Nephron progenitor cell (in vitro differentiated cells): ENCODE results near the gene RABEP1.

ENCODE experiments used
- DNase-seq: peaks from one replicate; pipeline ENCODE4 v3.0.0; 2021
- H3K27ac Mint-ChIP-seq: 2 replicates; pipeline ENCODE4 v1.8.0; 2021; ENCODE audit warnings: mild to moderate bottlenecking, moderate library complexity, mixed read lengths
- H3K27me3 Mint-ChIP-seq: 2 replicates; pipeline ENCODE4 v1.8.0; 2021; ENCODE audit warnings: mild to moderate bottlenecking, low read depth, mixed read lengths; ENCODE audit not compliant: poor library complexity
- H3K36me3 Mint-ChIP-seq: 2 replicates; pipeline ENCODE4 v1.8.0; 2021; ENCODE audit warnings: low read depth, mixed read lengths
- H3K4me1 Mint-ChIP-seq: 2 replicates; pipeline ENCODE4 v1.8.0; 2021; ENCODE audit warnings: mixed read lengths
- H3K4me3 Mint-ChIP-seq: 2 replicates; pipeline ENCODE4 v1.8.0; 2021; ENCODE audit warnings: mild to moderate bottlenecking, moderate library complexity, mixed read lengths
- H3K9me3 Mint-ChIP-seq: 2 replicates; pipeline ENCODE4 v1.8.0; 2021; ENCODE audit warnings: mild to moderate bottlenecking, moderate library complexity, mixed read lengths
- TF ChIP-seq, protein P1 (sequence below): fragments of 200-600 bp; sonication (generic); IDR thresholded peaks from 2 replicates; pipeline ENCODE4 v1.5.0; 2021; ENCODE audit warnings: antibody characterized with exemption

The RABEP1 gene

DNA sequence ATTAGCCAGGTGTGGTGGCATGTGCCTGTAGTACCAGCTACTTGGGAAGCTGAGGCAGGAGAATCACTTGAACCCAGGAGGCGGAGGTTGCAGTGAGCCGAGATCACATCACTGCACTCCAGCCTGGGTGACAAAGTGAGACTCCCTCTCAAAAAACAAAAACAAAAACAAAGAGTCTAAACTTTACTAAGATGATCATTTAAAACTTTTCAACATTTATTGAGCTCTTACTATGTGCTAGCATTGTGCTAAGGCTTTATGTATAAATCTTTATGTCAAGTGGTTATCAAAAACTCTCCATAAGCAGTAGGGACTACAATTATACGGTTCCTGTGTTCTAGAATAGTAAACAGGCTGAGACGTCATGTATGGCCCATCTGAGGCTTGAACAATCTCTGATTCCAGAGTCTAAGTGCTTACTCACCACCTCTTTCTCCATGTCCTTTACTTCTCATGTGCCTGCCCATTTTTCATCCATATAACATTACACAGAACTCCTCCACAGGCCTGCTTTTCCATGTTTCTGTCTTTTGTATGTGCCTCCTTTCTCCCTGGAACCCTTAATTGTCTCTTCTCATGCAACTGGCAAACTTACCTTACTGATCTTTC lies 70.7 kb downstream of the RABEP1 start:
- peaks cover 14% of the 10 kb centered on the region for H3K4me1 Mint-ChIP-seq
- no peak overlapping the region for H3K4me3 Mint-ChIP-seq
- H3K36me3 Mint-ChIP-seq, result peaks cover 61% of the 10 kb centered on the region
- no peak for DNase-seq
- H3K27me3 Mint-ChIP-seq, result no peaks in the 10 kb centered on the region
- no peaks in the 10 kb centered on the region for H3K9me3 Mint-ChIP-seq
- TF ChIP-seq, protein P1, sequence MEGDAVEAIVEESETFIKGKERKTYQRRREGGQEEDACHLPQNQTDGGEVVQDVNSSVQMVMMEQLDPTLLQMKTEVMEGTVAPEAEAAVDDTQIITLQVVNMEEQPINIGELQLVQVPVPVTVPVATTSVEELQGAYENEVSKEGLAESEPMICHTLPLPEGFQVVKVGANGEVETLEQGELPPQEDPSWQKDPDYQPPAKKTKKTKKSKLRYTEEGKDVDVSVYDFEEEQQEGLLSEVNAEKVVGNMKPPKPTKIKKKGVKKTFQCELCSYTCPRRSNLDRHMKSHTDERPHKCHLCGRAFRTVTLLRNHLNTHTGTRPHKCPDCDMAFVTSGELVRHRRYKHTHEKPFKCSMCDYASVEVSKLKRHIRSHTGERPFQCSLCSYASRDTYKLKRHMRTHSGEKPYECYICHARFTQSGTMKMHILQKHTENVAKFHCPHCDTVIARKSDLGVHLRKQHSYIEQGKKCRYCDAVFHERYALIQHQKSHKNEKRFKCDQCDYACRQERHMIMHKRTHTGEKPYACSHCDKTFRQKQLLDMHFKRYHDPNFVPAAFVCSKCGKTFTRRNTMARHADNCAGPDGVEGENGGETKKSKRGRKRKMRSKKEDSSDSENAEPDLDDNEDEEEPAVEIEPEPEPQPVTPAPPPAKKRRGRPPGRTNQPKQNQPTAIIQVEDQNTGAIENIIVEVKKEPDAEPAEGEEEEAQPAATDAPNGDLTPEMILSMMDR, result no peak
- no peak overlapping the region for H3K27ac Mint-ChIP-seq

DNA sequence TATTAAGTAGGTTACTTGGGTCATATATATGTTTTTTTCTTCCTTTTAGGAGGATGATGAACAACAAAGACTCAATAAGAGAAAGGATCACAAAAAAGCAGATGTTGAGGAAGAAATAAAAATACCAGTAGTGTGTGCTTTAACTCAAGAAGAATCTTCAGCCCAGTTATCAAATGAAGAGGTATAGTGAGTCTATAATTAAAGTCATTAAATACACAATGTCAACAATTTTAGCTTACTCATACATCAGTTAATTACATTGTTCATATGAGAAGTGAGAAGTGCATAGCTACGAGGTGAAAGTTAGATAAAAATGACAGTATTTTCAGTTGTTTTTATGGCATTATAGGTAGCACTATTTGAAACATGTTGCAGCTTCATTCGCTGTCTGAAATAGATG lies 72.2 kb downstream of the RABEP1 start:
- DNase-seq, result no peak
- Mint-ChIP-seq H3K36me3 (peaks cover 56% of the 10 kb centered on the region), H3K27ac (no peak overlapping the region), H3K4me3 (no peak overlapping the region), H3K27me3 (no peaks in the 10 kb centered on the region), H3K4me1 (peaks cover 14% of the 10 kb centered on the region), H3K9me3 (no peaks in the 10 kb centered on the region)
- TF ChIP-seq, protein P1, result no peak

DNA sequence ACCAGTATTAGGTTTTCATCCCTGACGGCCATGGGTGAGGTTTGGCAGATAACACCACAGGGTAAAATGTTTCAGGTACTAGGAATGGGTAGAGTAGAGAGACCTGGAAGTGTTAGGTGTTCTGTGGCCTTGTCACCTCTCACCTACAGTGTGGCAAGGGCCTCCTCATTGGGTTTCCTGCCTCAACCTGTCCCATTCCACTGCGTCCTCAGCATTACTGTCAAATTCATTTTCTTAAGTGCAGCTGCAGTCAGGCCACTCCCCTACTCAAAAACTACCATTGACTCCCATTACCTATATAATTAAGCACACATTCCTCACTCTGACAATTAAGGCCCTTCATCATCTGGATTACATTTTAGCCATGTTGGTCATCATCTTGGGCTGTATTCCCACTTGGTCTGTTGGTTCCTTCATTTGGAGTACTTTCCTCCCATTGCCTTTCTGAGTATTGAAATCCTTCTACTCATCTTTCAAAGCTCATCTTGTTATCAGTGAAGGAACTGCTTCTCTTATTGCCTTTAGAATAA lies 72.9 kb downstream of the RABEP1 start:
- Mint-ChIP-seq H3K27ac (peak overlapping the region; percentile 90), H3K4me3 (no peak overlapping the region), H3K36me3 (peaks cover 60% of the 10 kb centered on the region), H3K27me3 (no peaks in the 10 kb centered on the region), H3K4me1 (peaks cover 14% of the 10 kb centered on the region), H3K9me3 (no peaks in the 10 kb centered on the region)
- TF ChIP-seq, protein P1, result no peak
- DNase-seq, result no peak

DNA sequence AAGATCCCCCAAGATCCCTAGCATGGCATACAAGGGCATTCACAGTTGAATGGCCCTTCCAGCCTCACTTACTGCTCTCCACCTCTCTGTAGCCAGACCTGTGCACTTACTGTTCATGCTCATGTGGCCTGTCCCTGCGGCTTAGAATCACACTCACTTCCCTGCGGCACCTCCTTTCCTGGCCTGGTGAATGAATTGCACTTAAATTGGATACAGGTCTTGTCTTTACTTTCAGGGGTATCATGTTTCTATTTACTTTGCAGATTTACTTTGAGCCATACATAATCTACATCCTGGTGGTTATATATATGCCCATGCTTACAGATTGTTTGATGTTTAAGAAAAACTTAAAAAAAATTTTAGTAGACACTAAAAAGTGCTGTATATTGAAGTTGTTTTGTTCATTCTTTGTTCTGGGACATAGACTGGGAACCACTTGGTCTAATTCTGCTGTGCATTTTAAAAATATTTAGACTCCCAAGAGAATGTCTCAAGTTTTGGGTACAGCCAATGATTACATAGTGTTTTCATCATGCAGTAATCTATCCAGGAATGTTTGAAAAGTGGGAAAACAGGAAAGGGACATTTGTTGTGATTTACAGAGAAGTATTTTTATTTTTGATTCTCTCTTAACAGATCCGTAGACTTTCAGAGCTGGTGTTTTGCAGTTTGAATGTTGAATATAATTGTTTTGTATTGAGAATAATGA lies 73.5 kb downstream of the RABEP1 start:
- Mint-ChIP-seq H3K4me1 (peaks cover 14% of the 10 kb centered on the region), H3K9me3 (no peaks in the 10 kb centered on the region), H3K27me3 (no peaks in the 10 kb centered on the region), H3K36me3 (peaks cover 62% of the 10 kb centered on the region), H3K4me3 (no peak overlapping the region), H3K27ac (peak overlapping the region; percentile 90)
- TF ChIP-seq, protein P1, result no peak
- DNase-seq, result no peak

DNA sequence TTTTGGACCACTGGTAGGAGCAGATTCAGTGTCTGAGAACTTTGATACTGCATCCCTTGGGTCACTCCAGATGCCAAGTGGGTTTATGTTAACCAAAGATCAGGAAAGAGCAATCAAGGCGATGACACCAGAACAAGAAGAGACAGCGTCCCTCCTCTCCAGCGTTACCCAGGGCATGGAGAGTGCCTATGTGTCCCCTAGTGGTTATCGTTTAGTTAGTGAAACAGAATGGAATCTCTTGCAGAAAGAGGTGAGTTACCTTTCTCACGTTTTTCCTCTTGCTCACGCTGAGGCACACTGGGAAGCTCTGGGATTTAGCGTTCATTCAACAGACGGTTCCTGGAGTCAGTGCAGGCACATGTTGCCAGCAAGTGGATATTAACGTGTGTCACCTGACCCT lies 79.3 kb downstream of the RABEP1 start:
- TF ChIP-seq, protein P1, result no peak
- no peaks in the 10 kb centered on the region for H3K9me3 Mint-ChIP-seq
- DNase-seq, result no peak
- H3K36me3 Mint-ChIP-seq, result peaks cover 62% of the 10 kb centered on the region
- H3K27me3 Mint-ChIP-seq, result no peaks in the 10 kb centered on the region
- peak overlapping the region; percentile 80 for H3K27ac Mint-ChIP-seq
- H3K4me3 Mint-ChIP-seq, result no peak overlapping the region
- no peaks in the 10 kb centered on the region for H3K4me1 Mint-ChIP-seq
